Measurements from ENCODE around the gene CARD14. TPM values are rescaled to one million over a fixed set of nuclear protein-coding genes. Genes with fewer than 3 reads are reported as not detected.

CARD14 gene
- total RNA-seq, 1 donor from 2014 or later = 1.1 TPM

- intact Hi-C loops (cut with DNase I) = no loop called here
- Histone ChIP-seq H3K36me3 (no peaks in the 10 kb centered on the region), H3K27ac (no peak overlapping the region), H3K4me1 (no peaks in the 10 kb centered on the region), H3K27me3 (no peaks in the 10 kb centered on the region), H3K9me3 (no peaks in the 10 kb centered on the region), H3K4me3 (no peak overlapping the region)
- DNase-seq (no peak), ATAC-seq (no peak)
- TF ChIP-seq CTCF (IDR thresholded peaks at IDR 0.05) = no peak
Measured at GRCh38 chr17:80201446-80201845, 31.6 kb downstream of the CARD14 start.

- Histone ChIP-seq H3K36me3 (no peaks in the 10 kb centered on the region), H3K27me3 (no peaks in the 10 kb centered on the region), H3K4me3 (no peak overlapping the region), H3K4me1 (no peaks in the 10 kb centered on the region), H3K9me3 (no peaks in the 10 kb centered on the region), H3K27ac (no peak overlapping the region)
- ATAC-seq = no peak
- intact Hi-C loops (cut with DNase I) = no loop called here
- no peak for DNase-seq
- no peak for TF ChIP-seq CTCF (IDR thresholded peaks at IDR 0.05)
Measured at GRCh38 chr17:80202197-80202596, 32.4 kb downstream of the CARD14 start.

DNA sequence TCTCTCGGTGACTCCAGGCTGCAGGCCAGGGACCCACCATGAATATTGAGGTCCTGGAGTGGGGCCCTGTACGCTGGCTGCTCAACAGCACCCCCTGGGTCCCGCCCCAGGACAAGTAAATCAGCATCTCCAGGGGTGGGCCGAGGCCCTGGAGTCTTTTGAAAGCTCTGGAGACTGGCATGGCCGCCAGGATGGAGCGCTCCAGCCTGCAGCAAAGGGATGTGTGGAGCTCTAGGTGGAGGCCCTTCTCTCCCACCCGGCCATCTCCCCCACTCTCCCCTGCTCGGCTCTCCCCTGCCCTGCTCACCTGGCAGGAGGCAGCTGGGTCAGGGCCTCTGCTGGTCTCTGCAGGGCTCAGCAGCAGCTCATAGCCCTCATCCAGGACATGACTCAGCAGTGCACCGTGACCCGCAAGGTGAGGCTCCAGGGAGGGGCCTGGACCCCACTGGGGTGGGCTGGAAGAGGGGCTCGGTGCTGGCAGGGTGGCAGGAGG lies 33.7 kb downstream of the CARD14 start:
- no peak for ATAC-seq
- TF ChIP-seq CTCF (IDR thresholded peaks at IDR 0.05) = no peak
- Histone ChIP-seq H3K27ac (no peak overlapping the region), H3K27me3 (no peaks in the 10 kb centered on the region), H3K9me3 (no peaks in the 10 kb centered on the region), H3K4me3 (no peak overlapping the region), H3K4me1 (no peaks in the 10 kb centered on the region), H3K36me3 (peaks cover 3% of the 10 kb centered on the region)
- intact Hi-C loops (cut with DNase I) = no loop called here
- no peak for DNase-seq

DNA sequence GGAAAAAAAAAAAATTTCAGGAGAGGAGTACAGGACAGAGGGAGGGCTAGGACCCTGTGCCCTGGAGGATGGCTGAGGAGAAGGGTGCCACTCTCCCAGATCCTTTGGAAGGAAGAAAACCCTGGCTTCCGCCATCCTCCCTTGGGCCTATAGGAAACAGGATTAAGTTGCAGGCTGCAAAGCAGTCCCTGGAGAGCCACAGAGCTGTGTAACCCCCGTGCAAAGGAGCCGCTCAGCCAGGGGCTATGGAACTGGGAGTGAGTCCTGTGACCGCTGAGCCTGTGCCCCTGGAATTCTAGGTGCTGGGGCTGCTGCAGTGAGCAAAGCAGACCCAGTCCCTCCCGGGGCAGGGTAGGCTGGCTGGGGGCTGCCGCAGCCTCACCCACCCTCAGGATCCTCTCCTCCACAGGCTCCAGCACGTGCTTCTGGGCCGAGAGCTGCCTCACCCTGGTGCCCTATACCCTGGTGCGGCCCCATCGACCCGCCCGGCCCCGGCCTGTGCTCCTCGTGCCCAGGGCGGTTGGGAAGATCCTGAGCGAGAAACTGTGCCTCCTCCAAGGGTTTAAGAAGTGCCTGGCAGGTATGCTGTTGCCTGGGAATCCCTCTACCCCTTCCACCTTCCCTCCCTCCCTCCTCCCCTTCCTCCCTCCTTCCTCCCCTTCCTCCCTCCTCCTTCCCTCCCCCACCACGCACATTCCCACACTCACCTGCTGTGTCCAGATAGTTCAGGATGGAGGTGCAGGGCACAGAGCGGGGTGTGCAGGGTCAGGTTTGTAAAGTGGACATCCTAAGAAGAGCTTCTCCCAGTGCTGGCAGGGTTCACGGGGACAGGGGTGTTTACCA lies 35.0 kb downstream of the CARD14 start:
- no peaks in the 10 kb centered on the region for H3K4me1 ChIP-seq
- ATAC-seq = no peak
- peaks cover 15% of the 10 kb centered on the region for H3K36me3 ChIP-seq
- H3K9me3 ChIP-seq = no peaks in the 10 kb centered on the region
- DNase-seq = no peak
- no peaks in the 10 kb centered on the region for H3K27me3 ChIP-seq
- no peak overlapping the region for H3K27ac ChIP-seq
- H3K4me3 ChIP-seq = no peak overlapping the region
- intact Hi-C loops (cut with DNase I) = no loop called here
- no peak for TF ChIP-seq CTCF (IDR thresholded peaks at IDR 0.05)

DNA sequence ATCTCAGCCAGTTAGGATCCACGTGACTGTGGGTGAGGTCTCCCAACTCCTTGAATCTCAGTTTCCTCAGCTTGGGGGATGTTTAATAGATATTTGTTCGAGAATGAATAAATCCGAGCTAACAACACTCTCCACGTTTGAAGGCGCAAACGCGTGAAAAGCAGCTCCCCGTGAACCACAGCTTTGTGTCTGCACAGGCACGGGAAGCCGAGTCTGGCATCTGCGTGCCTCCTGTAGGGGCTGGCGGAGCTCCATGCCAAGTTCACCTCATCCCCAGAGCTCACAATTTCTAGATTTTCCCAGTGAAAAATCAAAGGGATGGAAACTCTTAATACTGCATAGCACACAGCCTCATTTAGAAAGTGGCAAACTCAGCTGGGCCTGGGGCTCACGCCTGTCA lies 36.0 kb downstream of the CARD14 start:
- no peak for DNase-seq
- intact Hi-C loops (cut with DNase I) = no loop called here

More for the DNA sequence above, 36.0 kb downstream of the CARD14 start:
- Histone ChIP-seq H3K36me3 (peaks cover 25% of the 10 kb centered on the region), H3K9me3 (no peaks in the 10 kb centered on the region), H3K4me3 (no peak overlapping the region), H3K27me3 (no peaks in the 10 kb centered on the region), H3K27ac (no peak overlapping the region), H3K4me1 (no peaks in the 10 kb centered on the region)
- no peak for TF ChIP-seq CTCF (IDR thresholded peaks at IDR 0.05)
- no peak for ATAC-seq
